HL-60 (cell line): Measurements from ENCODE around the gene NTSR2.

Experiments
- CTCF ChIP-seq: IDR thresholded peaks from one replicate; pipeline ENCODE4 v1.5.1; 2011; ENCODE audit warnings: low read length, control low read depth, inconsistent platforms; ENCODE audit not compliant: insufficient read depth
- GABPA ChIP-seq: IDR thresholded peaks from 2 replicates; pipeline ENCODE4 v1.6.1; 2012; ENCODE audit warnings: low read depth
- POLR2AphosphoS5 ChIP-seq: IDR thresholded peaks from 2 replicates; pipeline ENCODE4 v1.6.1; 2012; ENCODE audit warnings: low read depth
- REST ChIP-seq: IDR thresholded peaks from 2 replicates; pipeline ENCODE4 v1.6.1; 2012; ENCODE audit warnings: low read depth; ENCODE audit not compliant: insufficient replicate concordance
- SPI1 ChIP-seq: IDR thresholded peaks from 2 replicates; pipeline ENCODE4 v1.6.1; 2012; ENCODE audit warnings: low read depth, mild to moderate bottlenecking, borderline replicate concordance

- no peak for TF ChIP-seq POLR2AphosphoS5
- no peak for TF ChIP-seq CTCF
- no peak for TF ChIP-seq REST
- TF ChIP-seq GABPA: no peak
- TF ChIP-seq SPI1: no peak
Measured at GRCh38 chr2:11644293-11644692, 25.7 kb downstream of the NTSR2 start.
